Heart left ventricle (tissue), 16 donors: Measurements from ENCODE around the gene MPI. TPM values are rescaled to one million over a fixed set of nuclear protein-coding genes. Genes with fewer than 3 reads are reported as not detected.

Experiments
- ATAC-seq, 4 donors: fragments of 200-7000 bp; cut with Tn5 transposase; one replicate each; pipeline ENCODE4 v1.9.1; 2020 to 2022; ENCODE audit warnings: moderate library complexity in 4 of 4, mild to moderate bottlenecking in 3 of 4, moderate number of reproducible peaks in 1 of 4
- DNase-seq, 5 donors: peaks; one replicate each; pipeline ENCODE4 v3.0.0-alpha.2; 2020
- H3K27ac ChIP-seq, 12 donors: fragments of 200-600 bp; sonication (generic) in 4 of 12; one replicate each; pipeline versions ENCODE4 v1.5.0 to v1.8.0; 2016 to 2022; ENCODE audit warnings: mild to moderate bottlenecking in 2 of 12
- H3K27me3 ChIP-seq, 9 donors: fragments of 200-600 bp; sonication (generic) in 2 of 9; one replicate each; pipeline versions ENCODE4 v1.5.1 to v1.8.0; 2016 to 2022; ENCODE audit warnings: mild to moderate bottlenecking in 3 of 9
- H3K36me3 ChIP-seq, 9 donors: fragments of 200-600 bp; sonication (generic) in 2 of 9; one replicate each; pipeline versions ENCODE4 v1.5.0 to v1.8.0; 2018 to 2022; ENCODE audit warnings: mild to moderate bottlenecking in 2 of 9
- H3K4me1 ChIP-seq, 12 donors: fragments of 200-600 bp; sonication (generic) in 4 of 12; one replicate each; pipeline versions ENCODE4 v1.5.0 to v1.8.0; 2016 to 2022; ENCODE audit warnings: mild to moderate bottlenecking in 3 of 12
- H3K4me3 ChIP-seq, 12 donors: fragments of 200-600 bp; sonication (generic) in 4 of 12; one replicate each; pipeline versions ENCODE4 v1.5.0 to v1.8.0; 2017 to 2022; ENCODE audit warnings: mild to moderate bottlenecking in 9 of 12, moderate library complexity in 4 of 12
- H3K9me3 ChIP-seq, 12 donors: fragments of 200-600 bp; sonication (generic) in 4 of 12; one replicate each; pipeline versions ENCODE4 v1.5.0 to v1.8.0; 2016 to 2022; ENCODE audit warnings: mild to moderate bottlenecking in 1 of 12
- POLR2A ChIP-seq, 2 donors: fragments of 450-650 bp; IDR thresholded peaks; one replicate each; pipeline ENCODE4 v1.6.1; 2017; ENCODE audit warnings: antibody characterized with exemption in 2 of 2, mild to moderate bottlenecking in 2 of 2, moderate library complexity in 2 of 2
- WGBS, 4 donors: extraction: QIAGEN DNeasy Blood & Tissue Kit in 2 of 4; methylation state at CpG; one replicate each; pipeline versions ENCODE4 v1.1.5 to v1.1.7; 2013 to 2018; 5-methylcytosine and 5-hydroxymethylcytosine counted together
- intact Hi-C, 10 donors: fragments of 100-400 bp; cut with DNase I; formaldehyde crosslinking; loops; one replicate each; pipeline versions ENCODE4 v1.11.1 to v1.14.2; 2022
- polyA plus RNA-seq, 2 donors: library from polyadenylated mRNA; stranded (reverse); fragments of 200-250 nt; gene quantifications; one replicate each; pipeline ENCODE4 v1.2.3, GENCODE V29; 2013
- total RNA-seq, 9 donors: library from RNA; depleted of rRNA in 2 of 9; stranded (reverse); fragments of >200 nt in 2 of 9; fragmentation: NEBNext Ultra II Directional in 3 of 9; extraction: Animal tissue kit (Norgen Biotek cat#: 25700) in 3 of 9; gene quantifications; one replicate each; pipeline versions ENCODE4 v1.1.0 to v1.2.4, GENCODE V29; 2016 to 2023
- TF ChIP-seq, protein P1 (sequence below), 12 donors: fragments of 200-600 bp; sonication (generic) in 4 of 12; IDR thresholded peaks; one replicate each; pipeline versions ENCODE4 v1.5.0 to v1.8.0; 2018 to 2022; ENCODE audit warnings: antibody characterized with exemption in 12 of 12, mild to moderate bottlenecking in 5 of 12
- donor health status: ischemic (EF 13 %, LVEDD 7.1; RV severe dilation, severe dysfunction).
- donor health status: healthy with polysubstance abuse.
- donor health status: DM: no; HTN: yes; CAD: no.
- donor health status: DM: no; HTN: no; CAD: no.
- donor health status: ischemic (EF 25% LVEDD 6.9; RV normal size, moderate dysfunction).
- donor health status: ischemic (EF 25% LVEDD 5.7; RV mildly dilated, moderate dysfunction).
- donor health status: healthy.
- donor health status: DM: yes; HTN: yes; CAD: no.
- donor health status: ischemic (EF 35%, LVEDD 5.7; RV mildly dilated, moderate dysfunction).
- donor health status: nonischemic (EF 11% LVEDD 7.7; RV severe dilation, severe dysfunction).
- donor health status: DM: yes; HTN: yes; CAD: no.
- donor health status: PGD.
- donor health status: ischemic (EF 29% LVEDD 5.4; RV normal size, mild dysfunction).
- donor health status: nonischemic (EF 23%, LVEDD 6.1; RV moderate dilation, normal function).

MPI gene
- total and polyA plus RNA-seq, 11 donors: 22.4 to 85.7 (median 59.0) TPM

DNA sequence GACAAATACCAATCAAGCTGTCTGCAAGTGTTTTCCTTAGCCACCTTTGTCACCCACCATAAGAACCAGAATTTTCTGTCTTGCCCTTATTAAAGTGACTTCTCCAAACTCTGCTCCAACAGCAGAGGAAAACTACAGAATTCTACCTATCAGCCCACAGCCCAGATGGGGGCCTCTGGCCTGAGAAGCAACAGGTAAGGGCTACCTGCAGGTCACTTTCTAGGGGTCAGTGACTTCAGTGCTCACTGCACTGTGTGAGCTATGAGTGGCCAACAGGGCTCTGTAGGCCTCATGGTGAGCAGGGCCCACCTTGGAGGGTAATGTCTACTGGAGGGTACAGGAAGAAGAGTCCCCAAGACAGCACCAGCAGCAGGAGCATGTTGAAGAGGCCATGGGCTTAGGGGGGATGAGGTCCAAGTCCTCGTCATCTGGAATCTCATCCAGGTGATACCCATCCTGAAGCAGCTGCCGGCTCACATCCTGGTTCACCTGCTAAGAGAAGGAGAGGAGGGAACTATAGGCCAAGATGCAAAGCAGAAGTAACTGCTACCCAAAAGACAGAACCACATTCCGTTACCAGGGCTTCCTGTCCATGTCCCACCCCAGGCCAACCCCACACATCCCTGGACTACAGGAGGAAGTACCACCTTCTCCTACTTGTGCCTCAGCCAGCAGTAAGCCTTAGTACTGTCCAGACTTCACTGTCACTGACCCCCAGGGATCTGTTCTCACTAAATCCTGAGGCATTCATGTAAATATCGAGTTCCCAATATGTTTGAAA is 12.6 kb downstream of the MPI start:
- no peak for ATAC-seq
- 82 to 96% (median 89%) methylated on average over 4 of the region's 4 CpGs for WGBS, 4 donors
- Histone ChIP-seq H3K36me3 (peaks cover 3 to 73% (median 69%) of the 10 kb centered on the region in 9 donors), H3K27me3 (no peaks in the 10 kb centered on the region), H3K9me3 (no peaks in the 10 kb centered on the region), H3K4me3 (no peak overlapping the region), H3K4me1 (peaks cover 0 to 42% (median 20%) of the 10 kb centered on the region in 12 donors), H3K27ac (no peak overlapping the region)
- intact Hi-C loops: loop anchor here in 7 of 10 donors (1.0 to 10.0 kb wide), 6 partner anchors 45 to 130 kb away; partner anchors contain the start of gene ULK3 (in 4 of the 7)
- peak in 1 of 5 donors; percentile 7 for DNase-seq
- TF ChIP-seq POLR2A (IDR thresholded peaks at IDR 0.05): no peak
- TF ChIP-seq, protein P1, sequence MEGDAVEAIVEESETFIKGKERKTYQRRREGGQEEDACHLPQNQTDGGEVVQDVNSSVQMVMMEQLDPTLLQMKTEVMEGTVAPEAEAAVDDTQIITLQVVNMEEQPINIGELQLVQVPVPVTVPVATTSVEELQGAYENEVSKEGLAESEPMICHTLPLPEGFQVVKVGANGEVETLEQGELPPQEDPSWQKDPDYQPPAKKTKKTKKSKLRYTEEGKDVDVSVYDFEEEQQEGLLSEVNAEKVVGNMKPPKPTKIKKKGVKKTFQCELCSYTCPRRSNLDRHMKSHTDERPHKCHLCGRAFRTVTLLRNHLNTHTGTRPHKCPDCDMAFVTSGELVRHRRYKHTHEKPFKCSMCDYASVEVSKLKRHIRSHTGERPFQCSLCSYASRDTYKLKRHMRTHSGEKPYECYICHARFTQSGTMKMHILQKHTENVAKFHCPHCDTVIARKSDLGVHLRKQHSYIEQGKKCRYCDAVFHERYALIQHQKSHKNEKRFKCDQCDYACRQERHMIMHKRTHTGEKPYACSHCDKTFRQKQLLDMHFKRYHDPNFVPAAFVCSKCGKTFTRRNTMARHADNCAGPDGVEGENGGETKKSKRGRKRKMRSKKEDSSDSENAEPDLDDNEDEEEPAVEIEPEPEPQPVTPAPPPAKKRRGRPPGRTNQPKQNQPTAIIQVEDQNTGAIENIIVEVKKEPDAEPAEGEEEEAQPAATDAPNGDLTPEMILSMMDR (IDR thresholded peaks at IDR 0.05): no peak

DNA sequence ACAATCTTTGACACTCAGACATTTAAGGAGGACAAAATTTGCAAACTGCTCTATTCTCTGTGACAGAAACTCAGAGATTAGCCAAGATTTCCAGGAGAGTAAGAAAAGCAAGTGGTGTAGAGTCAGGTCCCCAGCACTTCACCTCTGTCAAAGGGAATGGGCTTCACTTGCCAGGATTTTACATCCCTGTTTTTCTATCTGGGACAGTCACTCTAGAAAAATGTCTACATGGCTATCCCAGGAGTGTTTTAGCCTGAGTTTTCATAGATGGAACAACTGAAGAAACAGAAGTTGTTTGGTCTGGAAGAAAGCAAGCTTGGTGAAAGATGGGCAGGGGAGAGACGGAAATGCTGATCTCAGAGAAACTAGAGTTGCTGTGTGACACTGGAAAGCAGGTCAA is 13.8 kb downstream of the MPI start:
- TF ChIP-seq, protein P1 (IDR thresholded peaks at IDR 0.05): no peak
- TF ChIP-seq POLR2A (IDR thresholded peaks at IDR 0.05): no peak
- DNase-seq (no peak), ATAC-seq (no peak)
- Histone ChIP-seq H3K36me3 (peaks cover 3 to 63% (median 62%) of the 10 kb centered on the region in 9 donors), H3K4me1 (peaks cover 0 to 38% (median 24%) of the 10 kb centered on the region in 12 donors), H3K27ac (no peak overlapping the region), H3K4me3 (no peak overlapping the region), H3K9me3 (no peaks in the 10 kb centered on the region), H3K27me3 (no peaks in the 10 kb centered on the region)
- intact Hi-C loops: loop anchor here in 7 of 10 donors (5.0 to 10.0 kb wide), 5 partner anchors 46 to 131 kb away; partner anchors contain the start of gene ULK3 (in 3 of the 7)
- WGBS, 4 donors: 93 to 100% (median 95%) methylated on average over 1 of the region's 1 CpG

DNA sequence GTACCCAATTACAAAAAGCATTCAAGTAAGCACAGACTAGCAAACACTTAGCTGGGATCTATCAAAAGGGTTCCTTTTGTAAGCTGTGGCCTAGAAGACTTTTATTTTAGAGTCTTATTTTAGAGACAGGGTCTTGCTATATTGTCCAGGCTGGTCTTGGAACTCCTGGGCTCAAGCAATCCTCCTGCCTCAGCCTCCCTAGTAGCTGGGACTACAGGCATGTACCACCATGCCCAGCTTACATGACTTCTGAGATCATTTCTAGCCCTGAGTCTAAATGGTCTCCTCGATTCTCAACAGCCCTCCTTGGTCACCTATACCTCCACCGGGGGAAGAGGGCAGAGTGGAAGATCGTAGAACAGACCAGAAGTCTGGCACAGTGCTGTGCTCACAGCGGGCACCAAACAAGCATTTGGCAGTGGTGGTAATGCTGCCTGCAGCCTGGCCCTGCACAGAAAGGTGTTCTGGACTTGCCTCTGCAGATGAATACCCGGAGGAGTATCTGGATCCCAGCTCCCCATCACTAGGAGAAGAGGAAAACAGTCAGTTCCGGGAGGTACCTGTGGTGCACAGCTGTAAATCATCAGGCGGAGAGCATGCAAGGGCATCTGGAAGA is 14.5 kb downstream of the MPI start:
- ATAC-seq: no peak
- no peak for DNase-seq
- intact Hi-C loops: loop anchor here in 7 of 10 donors (5.0 to 10.0 kb wide), 5 partner anchors 47 to 132 kb away; partner anchors contain the start of gene ULK3 (in 3 of the 7)
- Histone ChIP-seq H3K27me3 (no peaks in the 10 kb centered on the region), H3K36me3 (peaks cover 3 to 57% (median 55%) of the 10 kb centered on the region in 9 donors), H3K9me3 (no peaks in the 10 kb centered on the region), H3K4me1 (peaks cover 0 to 38% (median 24%) of the 10 kb centered on the region in 12 donors), H3K27ac (no peak overlapping the region), H3K4me3 (no peak overlapping the region)
- 90 to 92% (median 91%) methylated on average over 7 of the region's 7 CpGs for WGBS, 4 donors
- TF ChIP-seq, protein P1 (IDR thresholded peaks at IDR 0.05): no peak
- TF ChIP-seq POLR2A (IDR thresholded peaks at IDR 0.05): no peak

DNA sequence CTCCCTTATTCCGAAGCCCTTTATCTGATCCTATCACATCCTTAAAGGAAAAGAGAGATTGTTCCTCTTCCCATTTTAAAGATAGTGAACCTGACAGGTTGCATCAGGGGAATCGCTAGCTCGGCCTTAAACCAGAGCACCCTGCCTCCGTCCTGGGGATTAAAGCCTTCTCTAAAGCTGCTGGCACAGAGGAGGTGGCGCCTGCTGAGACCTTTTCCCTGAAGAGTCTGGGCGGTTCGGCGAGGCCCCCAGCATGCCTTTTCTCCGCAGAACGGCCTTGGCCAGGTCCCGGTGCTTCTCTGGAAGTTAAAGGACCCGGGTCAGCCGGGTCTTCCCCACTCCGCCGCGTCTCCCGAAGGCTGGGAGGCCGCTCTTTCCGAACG is 16.2 kb downstream of the MPI start:
- Histone ChIP-seq H3K27me3 (no peaks in the 10 kb centered on the region), H3K27ac (peak overlapping the region; percentile 90 to 99 (median 96)), H3K4me1 (peaks cover 0 to 36% (median 24%) of the 10 kb centered on the region in 12 donors), H3K36me3 (peaks cover 3 to 52% (median 38%) of the 10 kb centered on the region in 9 donors), H3K4me3 (peak overlapping the region; percentile 62 to 99 (median 86)), H3K9me3 (no peaks in the 10 kb centered on the region)
- ATAC-seq: peak in 3 of 4 donors; percentile 11 to 21 (median 11)
- no peak for TF ChIP-seq POLR2A (IDR thresholded peaks at IDR 0.05)
- intact Hi-C loops: loop anchor here in 4 of 10 donors (2.0 to 10.0 kb wide), 5 partner anchors 31 to 64 kb away; partner anchors contain the start of genes ULK3 (in 2 of the 4), COX5A (in 1 of the 4) and SCAMP2 (in 1 of the 4)
- WGBS, 4 donors: 0 to 2% (median 0%) methylated on average over 8 to 20 of the region's 20 CpGs
- peak in 2 of 5 donors; percentile 25 to 34 for DNase-seq
